HepG2 (cell line): ENCODE results near the gene PDGFRB. TPM values are rescaled to one million over a fixed set of nuclear protein-coding genes. Genes with fewer than 3 reads are reported as not detected.
A peak's percentile ranks its signal among the peaks of the same experiment; 100 is the strongest.

ENCODE experiments used
- BCL6 ChIP-seq: IDR thresholded peaks from 2 replicates; pipeline ENCODE4 v1.6.1; 2016; ENCODE audit warnings: missing genetic modification reagents, missing compliant biosample characterization
- BHLHE40 ChIP-seq: IDR thresholded peaks from 2 replicates; pipeline ENCODE4 v1.6.1; 2011; ENCODE audit warnings: low read length, improper control_type of control experiment
- DR1 ChIP-seq: sonication (generic); formaldehyde crosslinking; IDR thresholded peaks from 2 replicates; pipeline ENCODE4 v1.8.0; 2021; ENCODE audit warnings: mild to moderate bottlenecking, missing genetic modification reagents, inconsistent platforms
- ESRRA ChIP-seq: sonication (generic); formaldehyde crosslinking; IDR thresholded peaks from 2 replicates; pipeline ENCODE4 v1.5.1; 2020; ENCODE audit warnings: mild to moderate bottlenecking, low read depth, missing genetic modification reagents
- GFI1 ChIP-seq: sonication (generic); formaldehyde crosslinking; IDR thresholded peaks from 2 replicates; pipeline ENCODE4 v1.5.0; 2020; ENCODE audit warnings: missing genetic modification reagents, mild to moderate bottlenecking, borderline replicate concordance
- HDAC1 ChIP-seq: sonication (generic); formaldehyde crosslinking; IDR thresholded peaks from 2 replicates; pipeline ENCODE4 v1.5.1; 2020; ENCODE audit warnings: mild to moderate bottlenecking, missing genetic modification reagents
- MED1 ChIP-seq: sonication (generic); formaldehyde crosslinking; IDR thresholded peaks from 2 replicates; pipeline ENCODE4 v1.4.0; 2020; ENCODE audit warnings: missing genetic modification reagents
- NAIF1 ChIP-seq: sonication (generic); formaldehyde crosslinking; IDR thresholded peaks from 2 replicates; pipeline ENCODE4 v1.5.0; 2020; ENCODE audit warnings: mild to moderate bottlenecking, missing genetic modification reagents, borderline replicate concordance
- NONO ChIP-seq, 2 experiments: fragments of 450-650 bp in 1 of 2; sonication (generic) in 1 of 2; formaldehyde crosslinking in 1 of 2; IDR thresholded peaks in 1 of 2; conservative IDR thresholded peaks in 1 of 2; 2 replicates each; pipeline versions ENCODE4 v1.6.1 to v1.8.0; 2017 to 2022; ENCODE audit warnings: mild to moderate bottlenecking in 1 of 2, missing genetic modification reagents in 1 of 2, moderate library complexity in 1 of 2
- SOX6 ChIP-seq, 2 experiments: fragments of 450-650 bp in 1 of 2; sonication (generic) in 1 of 2; formaldehyde crosslinking in 1 of 2; IDR thresholded peaks; 2 replicates each; pipeline versions ENCODE4 v1.4.0 to v1.6.1; 2017 to 2020; ENCODE audit warnings: antibody characterized with exemption in 1 of 2, mild to moderate bottlenecking in 1 of 2, missing genetic modification reagents in 1 of 2
- TGIF2 ChIP-seq: IDR thresholded peaks from 2 replicates; pipeline ENCODE4 v1.6.1; 2016; ENCODE audit warnings: control low read depth, missing compliant biosample characterization
- YEATS2 ChIP-seq: sonication (generic); formaldehyde crosslinking; IDR thresholded peaks from 2 replicates; pipeline ENCODE4 v1.4.0; 2020; ENCODE audit warnings: missing genetic modification reagents, borderline replicate concordance
- ZBTB21 ChIP-seq: sonication (generic); formaldehyde crosslinking; IDR thresholded peaks from 2 replicates; pipeline ENCODE4 v1.4.0; 2020; ENCODE audit warnings: missing genetic modification reagents
- ZBTB42 ChIP-seq: sonication (generic); formaldehyde crosslinking; IDR thresholded peaks from 2 replicates; pipeline ENCODE4 v1.5.0; 2020; ENCODE audit warnings: mild to moderate bottlenecking, missing genetic modification reagents
- ZFY ChIP-seq: sonication (generic); formaldehyde crosslinking; IDR thresholded peaks from 2 replicates; pipeline ENCODE4 v1.4.0; 2020; ENCODE audit warnings: missing genetic modification reagents
- ZNF143 ChIP-seq: sonication (generic); formaldehyde crosslinking; IDR thresholded peaks from 2 replicates; pipeline ENCODE4 v1.4.0; 2020; ENCODE audit warnings: missing genetic modification reagents
- ZNF263 ChIP-seq: sonication (generic); formaldehyde crosslinking; IDR thresholded peaks from 2 replicates; pipeline ENCODE4 v1.4.0; 2020; ENCODE audit warnings: missing genetic modification reagents
- ZNF329 ChIP-seq: sonication (generic); formaldehyde crosslinking; IDR thresholded peaks from 2 replicates; pipeline ENCODE4 v1.9.0; 2021; ENCODE audit warnings: low read depth, mild to moderate bottlenecking, missing genetic modification reagents
- ZNF546 ChIP-seq: sonication (generic); formaldehyde crosslinking; conservative IDR thresholded peaks from 2 replicates; pipeline ENCODE4 v1.8.1; 2023; ENCODE audit warnings: mild to moderate bottlenecking, missing genetic modification reagents
- ZNF547 ChIP-seq: sonication (generic); formaldehyde crosslinking; IDR thresholded peaks from 2 replicates; pipeline ENCODE4 v1.5.1; 2020; ENCODE audit warnings: mild to moderate bottlenecking, missing genetic modification reagents
- ZNF605 ChIP-seq: sonication (generic); formaldehyde crosslinking; IDR thresholded peaks from 2 replicates; pipeline ENCODE4 v1.8.0; 2022; ENCODE audit warnings: mild to moderate bottlenecking, missing genetic modification reagents
- ZSCAN9 ChIP-seq: IDR thresholded peaks from 2 replicates; pipeline ENCODE4 v1.6.1; 2016; ENCODE audit warnings: borderline replicate concordance
- polyA plus RNA-seq, 8 experiments: library from polyadenylated mRNA; depleted of rRNA in 3 of 8; stranded (reverse) in 7 of 8; unstranded in 1 of 8; fragments of >200 nt; fragmentation: Illumina TruSeq in 4 of 8; extraction: Trizol in 4 of 8; gene quantifications; 2 replicates each; pipeline versions ENCODE4 v1.2.1 to v1.2.3, GENCODE V29; 2011 to 2016; ENCODE audit warnings: low read depth in 4 of 8, missing spikeins in 1 of 8, mixed read lengths in 1 of 8; ENCODE audit not compliant: insufficient read depth in 1 of 8
- total RNA-seq, 5 experiments: library from RNA; depleted of rRNA; stranded (reverse); fragments of >200 nt; fragmentation: Illumina TruSeq; extraction: Trizol; gene quantifications; 2 replicates each; pipeline ENCODE4 v1.2.3, GENCODE V29; 2016; ENCODE audit warnings: low read depth in 1 of 5
- TF ChIP-seq, protein P1 (sequence below): sonication (generic); formaldehyde crosslinking; IDR thresholded peaks from 2 replicates; pipeline ENCODE4 v1.5.0; 2020; ENCODE audit warnings: missing genetic modification reagents, mild to moderate bottlenecking, borderline replicate concordance
- TF ChIP-seq, protein P2 (sequence below): sonication (generic); formaldehyde crosslinking; IDR thresholded peaks from 2 replicates; pipeline ENCODE4 v1.4.0; 2020; ENCODE audit warnings: missing genetic modification reagents
- TF ChIP-seq, protein P3 (sequence below): sonication (generic); formaldehyde crosslinking; IDR thresholded peaks from 2 replicates; pipeline ENCODE4 v1.4.0; 2020; ENCODE audit warnings: missing genetic modification reagents
- TF ChIP-seq, protein P4 (sequence below): sonication (generic); formaldehyde crosslinking; IDR thresholded peaks from 2 replicates; pipeline ENCODE4 v1.5.1; 2020; ENCODE audit warnings: missing genetic modification reagents, mild to moderate bottlenecking, borderline replicate concordance

Gene PDGFRB
- total and polyA plus RNA-seq, 2 of the 13 experiments (the other 11 are each of a cell fraction or from before 2014, with no cell fraction given), result 4.0 to 21.0 TPM

DNA sequence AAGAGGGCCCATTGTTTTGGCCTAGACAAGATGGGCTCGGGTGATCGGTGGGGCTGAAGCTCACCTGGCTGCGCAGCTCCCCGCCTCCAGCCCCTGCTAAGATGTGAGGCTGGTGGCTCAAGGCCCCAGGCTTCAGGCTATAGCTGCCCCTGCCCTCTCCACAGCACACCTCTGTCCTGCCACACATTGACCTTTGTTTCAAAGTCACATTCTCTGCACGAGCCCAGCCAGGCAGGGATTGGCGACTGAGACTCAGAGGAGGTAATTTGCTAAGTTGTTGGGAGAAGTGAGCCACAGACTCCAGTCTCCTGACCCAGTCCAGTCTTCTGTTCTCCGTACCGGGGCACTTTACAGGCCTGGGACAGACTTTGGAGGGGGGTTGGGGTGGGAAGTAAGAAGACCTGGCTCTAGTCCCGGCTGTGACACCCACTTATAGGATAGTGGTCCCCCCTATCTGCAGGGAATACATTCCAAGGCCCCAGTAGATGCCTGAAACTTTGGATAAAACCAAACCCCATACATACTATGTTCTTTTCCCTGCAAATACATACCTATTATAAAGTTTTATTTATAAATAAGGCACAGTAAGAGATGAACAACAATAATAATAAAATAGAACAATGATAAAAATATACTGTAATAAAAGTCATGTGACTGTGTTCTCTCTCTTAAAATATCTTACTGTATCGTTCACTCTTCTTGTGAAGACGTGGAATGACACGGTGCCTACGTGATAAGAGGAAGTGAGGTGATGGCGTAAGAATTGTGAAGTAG, 13.3 kb downstream of the PDGFRB start (continued):
- TF ChIP-seq MED1 (CRISPR knock-in tag) (peak; percentile 49; the same call in 1 of the 2 replicates), ZSCAN9 (0 out of 2 replicates have a peak, but pooled peaks have one; percentile 14), NAIF1 (CRISPR knock-in tag) (no peak), NONO (IDR thresholded peaks at IDR 0.05) (no peak), NONO (CRISPR knock-in tag; conservative IDR thresholded peaks at IDR 0.05) (no peak), BCL6 (CRISPR knock-in tag) (no peak), ZBTB42 (CRISPR knock-in tag) (no peak), ZNF605 (CRISPR knock-in tag) (no peak), TGIF2 (no peak), ZNF329 (CRISPR knock-in tag) (no peak), GFI1 (CRISPR knock-in tag) (no peak), BHLHE40 (peak; percentile 80), ZNF263 (CRISPR knock-in tag) (peak; percentile 50; the same call in 1 of the 2 replicates), HDAC1 (CRISPR knock-in tag) (no peak), SOX6 (IDR thresholded peaks at IDR 0.05) (no peak), SOX6 (CRISPR knock-in tag; IDR thresholded peaks at IDR 0.05) (no peak), ZNF546 (CRISPR knock-in tag) (0 out of 2 replicates have a peak, but pooled peaks have one; percentile 41), ZBTB21 (CRISPR knock-in tag) (peak; percentile 85), ZFY (CRISPR knock-in tag) (peak; percentile 67), DR1 (CRISPR knock-in tag) (no peak), ESRRA (CRISPR knock-in tag) (peak; percentile 57; the same call in 1 of the 2 replicates), ZNF143 (CRISPR knock-in tag) (0 out of 2 replicates have a peak, but pooled peaks have one; percentile 37), ZNF547 (CRISPR knock-in tag) (no peak), YEATS2 (no peak)
- TF ChIP-seq, protein P1, sequence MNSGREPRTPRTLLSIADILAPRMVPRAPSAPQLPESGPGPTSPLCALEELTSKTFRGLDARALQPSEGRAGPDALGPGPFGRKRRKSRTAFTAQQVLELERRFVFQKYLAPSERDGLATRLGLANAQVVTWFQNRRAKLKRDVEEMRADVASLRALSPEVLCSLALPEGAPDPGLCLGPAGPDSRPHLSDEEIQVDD, result 0 out of 2 replicates have a peak, but pooled peaks have one; percentile 26
- TF ChIP-seq, protein P2, sequence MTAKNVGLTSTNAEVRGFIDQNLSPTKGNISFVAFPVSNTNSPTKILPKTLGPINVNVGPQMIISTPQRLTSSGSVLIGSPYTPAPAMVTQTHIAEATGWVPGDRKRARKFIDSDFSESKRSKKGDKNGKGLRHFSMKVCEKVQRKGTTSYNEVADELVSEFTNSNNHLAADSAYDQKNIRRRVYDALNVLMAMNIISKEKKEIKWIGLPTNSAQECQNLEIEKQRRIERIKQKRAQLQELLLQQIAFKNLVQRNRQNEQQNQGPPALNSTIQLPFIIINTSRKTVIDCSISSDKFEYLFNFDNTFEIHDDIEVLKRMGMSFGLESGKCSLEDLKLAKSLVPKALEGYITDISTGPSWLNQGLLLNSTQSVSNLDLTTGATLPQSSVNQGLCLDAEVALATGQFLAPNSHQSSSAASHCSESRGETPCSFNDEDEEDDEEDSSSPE (CRISPR knock-in tag), result peak; percentile 45
- TF ChIP-seq, protein P3, sequence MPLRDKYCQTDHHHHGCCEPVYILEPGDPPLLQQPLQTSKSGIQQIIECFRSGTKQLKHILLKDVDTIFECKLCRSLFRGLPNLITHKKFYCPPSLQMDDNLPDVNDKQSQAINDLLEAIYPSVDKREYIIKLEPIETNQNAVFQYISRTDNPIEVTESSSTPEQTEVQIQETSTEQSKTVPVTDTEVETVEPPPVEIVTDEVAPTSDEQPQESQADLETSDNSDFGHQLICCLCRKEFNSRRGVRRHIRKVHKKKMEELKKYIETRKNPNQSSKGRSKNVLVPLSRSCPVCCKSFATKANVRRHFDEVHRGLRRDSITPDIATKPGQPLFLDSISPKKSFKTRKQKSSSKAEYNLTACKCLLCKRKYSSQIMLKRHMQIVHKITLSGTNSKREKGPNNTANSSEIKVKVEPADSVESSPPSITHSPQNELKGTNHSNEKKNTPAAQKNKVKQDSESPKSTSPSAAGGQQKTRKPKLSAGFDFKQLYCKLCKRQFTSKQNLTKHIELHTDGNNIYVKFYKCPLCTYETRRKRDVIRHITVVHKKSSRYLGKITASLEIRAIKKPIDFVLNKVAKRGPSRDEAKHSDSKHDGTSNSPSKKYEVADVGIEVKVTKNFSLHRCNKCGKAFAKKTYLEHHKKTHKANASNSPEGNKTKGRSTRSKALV (CRISPR knock-in tag), result no peak
- TF ChIP-seq, protein P4, sequence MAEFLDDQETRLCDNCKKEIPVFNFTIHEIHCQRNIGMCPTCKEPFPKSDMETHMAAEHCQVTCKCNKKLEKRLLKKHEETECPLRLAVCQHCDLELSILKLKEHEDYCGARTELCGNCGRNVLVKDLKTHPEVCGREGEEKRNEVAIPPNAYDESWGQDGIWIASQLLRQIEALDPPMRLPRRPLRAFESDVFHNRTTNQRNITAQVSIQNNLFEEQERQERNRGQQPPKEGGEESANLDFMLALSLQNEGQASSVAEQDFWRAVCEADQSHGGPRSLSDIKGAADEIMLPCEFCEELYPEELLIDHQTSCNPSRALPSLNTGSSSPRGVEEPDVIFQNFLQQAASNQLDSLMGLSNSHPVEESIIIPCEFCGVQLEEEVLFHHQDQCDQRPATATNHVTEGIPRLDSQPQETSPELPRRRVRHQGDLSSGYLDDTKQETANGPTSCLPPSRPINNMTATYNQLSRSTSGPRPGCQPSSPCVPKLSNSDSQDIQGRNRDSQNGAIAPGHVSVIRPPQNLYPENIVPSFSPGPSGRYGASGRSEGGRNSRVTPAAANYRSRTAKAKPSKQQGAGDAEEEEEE, result no peak
